Spleen (tissue), 7 donors: ENCODE results near the gene RFTN1.

ENCODE experiments used
- CTCF ChIP-seq, 11 experiments: fragments of 200-600 bp in 7 of 11; fragments of 450-650 bp in 4 of 11; sonication (generic) in 4 of 11; IDR thresholded peaks in 8 of 11; conservative IDR thresholded peaks in 3 of 11; 1 replicate in 7 of 11; 2 replicates in 4 of 11; pipeline versions ENCODE4 v1.4.0 to v1.8.0; 2016 to 2021; ENCODE audit warnings: antibody characterized with exemption in 11 of 11, inconsistent platforms in 4 of 11, mild to moderate bottlenecking in 1 of 11
- POLR2A ChIP-seq, 3 donors: fragments of 450-650 bp; IDR thresholded peaks; one replicate each; pipeline ENCODE4 v1.5.1; 2017; ENCODE audit warnings: antibody characterized with exemption in 3 of 3, mild to moderate bottlenecking in 1 of 3
- donor health status: DM: no; HTN: no; CAD: no; lungs with moderate emphysema.
- donor health status: DM: no; HTN: no; CAD: no.
- donor health status: DM: no; HTN: no; CAD: no.

GRCh38 chr3:16506451-16506850 lies 7.0 kb downstream of the RFTN1 start:
- TF ChIP-seq POLR2A (IDR thresholded peaks at IDR 0.05) (no peak), CTCF (IDR thresholded peaks at IDR 0.05 in 8 of 11, conservative IDR thresholded peaks at IDR 0.05 in 3 of 11) (no peak)
